OCI-LY7 (cell line): ENCODE data around the gene NRG2. TPM values are rescaled to one million over a fixed set of nuclear protein-coding genes. Genes with fewer than 3 reads are reported as not detected.

Source experiments
- BruUV-seq: library from RNA; stranded (reverse); fragments of 400-500 nt; replicated peaks from 2 replicates; lab custom pipeline; 2021; lab: Mats Ljungman, UMichigan
- CTCF ChIA-PET: fragments of 300-600 bp; sonication (Branson Sonifier 250); formaldehyde crosslinking; loops from one replicate; lab custom pipeline; 2022; ENCODE audit warnings: antibody characterized with exemption; ENCODE audit not compliant: unreplicated experiment; lab: Charles Lee
- POLR2A ChIA-PET: fragments of 300-600 bp; sonication (Branson Sonifier 250); formaldehyde crosslinking; loops from one replicate; lab custom pipeline; 2022; ENCODE audit warnings: antibody characterized with exemption; lab: Charles Lee
- DNase-seq: peaks from one replicate; pipeline ENCODE4 v3.0.0-alpha.2; 2015; ENCODE audit warnings: low spot score
- H2AFZ ChIP-seq: fragments of 200-600 bp; sonication (generic), shearing (Covaris generic); 2 replicates; pipeline ENCODE4 v1.6.1; 2014; ENCODE audit warnings: mild to moderate bottlenecking, antibody characterized with exemption, low read length, moderate library complexity
- H3K27ac ChIP-seq: fragments of 200-600 bp; sonication (generic); 2 replicates; pipeline ENCODE4 v1.5.1; 2014; ENCODE audit warnings: mixed run types, low read depth, mild to moderate bottlenecking, moderate library complexity, low read length, inconsistent platforms; ENCODE audit not compliant: poor library complexity, severe bottlenecking
- H3K36me3 ChIP-seq: fragments of 200-600 bp; sonication (generic); 2 replicates; pipeline ENCODE4 v1.6.1; 2014; ENCODE audit warnings: mild to moderate bottlenecking, antibody characterized with exemption, low read length, moderate library complexity, mixed read lengths; ENCODE audit not compliant: insufficient read depth
- H3K4me1 ChIP-seq: fragments of 200-600 bp; sonication (generic); 2 replicates; pipeline ENCODE4 v1.5.1; 2014; ENCODE audit warnings: mild to moderate bottlenecking, low read length; ENCODE audit not compliant: insufficient read depth, poor library complexity, severe bottlenecking
- H3K4me2 ChIP-seq: fragments of 200-600 bp; sonication (generic); 2 replicates; pipeline ENCODE4 v1.6.1; 2014; ENCODE audit warnings: mild to moderate bottlenecking, low read length
- H3K4me3 ChIP-seq: fragments of 200-600 bp; sonication (generic); 2 replicates; pipeline ENCODE4 v1.5.1; 2014; ENCODE audit warnings: mild to moderate bottlenecking, low read depth, low read length; ENCODE audit not compliant: poor library complexity, severe bottlenecking
- H3K79me2 ChIP-seq: fragments of 200-600 bp; sonication (generic); 2 replicates; pipeline ENCODE4 v1.6.1; 2016; ENCODE audit warnings: low read depth, mild to moderate bottlenecking, low read length, moderate library complexity, mixed read lengths; ENCODE audit not compliant: insufficient read depth
- H3K9me2 ChIP-seq: fragments of 200-600 bp; sonication (generic); 2 replicates; pipeline ENCODE4 v1.6.1; 2016; ENCODE audit warnings: mild to moderate bottlenecking, low read length, mixed read lengths; ENCODE audit not compliant: insufficient read depth
- H3K9me3 ChIP-seq: fragments of 200-600 bp; sonication (generic); 2 replicates; pipeline ENCODE4 v1.6.1; 2014; ENCODE audit warnings: mild to moderate bottlenecking, mixed run types, low read length, mixed read lengths
- H4K20me1 ChIP-seq: fragments of 200-600 bp; sonication (generic); 2 replicates; pipeline ENCODE4 v1.6.1; 2014; ENCODE audit warnings: mild to moderate bottlenecking, antibody characterized with exemption, low read length, moderate library complexity, mixed read lengths; ENCODE audit not compliant: insufficient read depth
- CTCF ChIP-seq: fragments of 200-600 bp; sonication (generic); conservative IDR thresholded peaks from 2 replicates; pipeline ENCODE4 v1.5.1; 2014; ENCODE audit warnings: mild to moderate bottlenecking, antibody characterized with exemption, low read length, moderate library complexity, mixed read lengths
- EZH2phosphoT487 ChIP-seq: fragments of 200-600 bp; sonication (generic); IDR thresholded peaks from 2 replicates; pipeline ENCODE4 v1.6.1; 2018; ENCODE audit warnings: low read depth, borderline replicate concordance, mild to moderate bottlenecking, mixed run types, antibody characterized with exemption, low read length, moderate library complexity, mixed read lengths
- intact Hi-C: fragments of 100-400 bp; cut with micrococcal nuclease; formaldehyde crosslinking; loops from one replicate; pipeline ENCODE4 v1.10.0; 2022; ENCODE audit not compliant: unreplicated experiment
- total RNA-seq, 2 experiments: library from RNA; depleted of rRNA in 1 of 2; stranded (reverse); fragments of >200 nt in 1 of 2; shearing (Covaris generic) in 1 of 2; gene quantifications; 2 replicates each; pipeline ENCODE4 v1.2.3, GENCODE V29; 2014 to 2022

The NRG2 gene
- total RNA-seq, 2 experiments from 2014 or later = 1.7 TPM; not detected in 1

DNA sequence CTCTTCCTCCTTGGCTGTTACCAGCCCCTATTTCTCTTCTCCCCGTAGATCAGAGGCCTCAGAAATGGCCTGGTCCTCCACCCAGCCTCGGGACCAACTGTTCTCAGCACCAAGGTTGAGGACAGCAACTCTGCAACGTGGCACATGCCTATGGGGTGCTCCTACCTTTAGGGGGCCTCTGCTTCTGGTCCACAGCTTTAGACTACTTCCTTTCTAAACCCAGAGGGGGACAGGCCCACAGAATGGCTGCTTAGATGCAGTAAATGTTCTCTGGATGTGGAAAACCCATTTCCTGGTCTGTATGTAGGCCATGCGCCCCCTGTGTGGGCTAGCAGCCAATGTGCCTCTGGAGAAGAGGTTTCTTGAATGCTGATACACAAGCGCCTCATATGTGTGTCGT is 68.4 kb downstream of the NRG2 start:
- Histone ChIP-seq H3K36me3 (no peaks in the 10 kb centered on the region), H3K79me2 (no peaks in the 10 kb centered on the region), H3K4me1 (no peaks in the 10 kb centered on the region), H3K27ac (no peak overlapping the region), H4K20me1 (no peaks in the 10 kb centered on the region), H3K9me2 (no peaks in the 10 kb centered on the region), H3K4me2 (no peak overlapping the region), H2AFZ (no peak overlapping the region), H3K9me3 (no peaks in the 10 kb centered on the region), H3K4me3 (no peak overlapping the region)
- intact Hi-C loops = no loop called here
- no TSS peak for BruUV-seq
- no peak for TF ChIP-seq EZH2phosphoT487
- no peak for TF ChIP-seq CTCF
- ChIA-PET POLR2A (no interaction called here), CTCF (no interaction called here)
- DNase-seq = no peak

- Histone ChIP-seq H3K4me2 (no peak overlapping the region), H3K4me3 (no peak overlapping the region), H3K79me2 (no peaks in the 10 kb centered on the region), H3K9me2 (no peaks in the 10 kb centered on the region), H3K4me1 (no peaks in the 10 kb centered on the region), H3K36me3 (no peaks in the 10 kb centered on the region), H4K20me1 (no peaks in the 10 kb centered on the region), H3K27ac (no peak overlapping the region), H2AFZ (no peak overlapping the region), H3K9me3 (no peaks in the 10 kb centered on the region)
- DNase-seq = no peak
- no TSS peak for BruUV-seq
- ChIA-PET POLR2A (no interaction called here), CTCF (interaction anchor here (0.8 kb wide), 1 partner anchor 11 kb away, joined by 3 read pairs; no protein-coding TSS in a partner anchor)
- intact Hi-C loops = no loop called here
- TF ChIP-seq EZH2phosphoT487 (no peak), CTCF (no peak)
These were observed 71.8 kb downstream of the NRG2 start for GRCh38 chr5:139971202-139971725.

DNA sequence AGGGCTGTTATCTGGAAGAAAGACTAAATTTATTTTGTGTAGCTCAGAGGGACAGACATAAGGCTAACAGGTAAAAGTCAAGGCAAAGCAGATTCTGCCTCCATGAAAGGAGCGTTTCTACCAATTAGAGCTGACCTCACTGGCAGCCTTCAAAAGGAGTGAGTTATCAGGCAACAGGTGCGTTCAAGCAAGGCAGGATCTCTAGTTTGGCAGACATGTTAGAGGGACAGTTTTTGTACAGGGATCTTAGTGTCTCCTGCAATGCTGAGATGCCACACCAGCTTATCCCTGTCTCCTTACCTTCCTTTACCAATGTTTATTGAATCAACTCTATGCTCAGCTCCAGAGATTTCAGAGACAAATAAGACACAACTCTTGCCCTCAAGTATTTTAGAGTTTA is 73.8 kb downstream of the NRG2 start:
- H3K9me2 ChIP-seq = no peaks in the 10 kb centered on the region
- no peaks in the 10 kb centered on the region for H3K4me1 ChIP-seq
- DNase-seq = no peak
- no peak overlapping the region for H2AFZ ChIP-seq
- no peak overlapping the region for H3K4me2 ChIP-seq
- H3K27ac ChIP-seq = no peak overlapping the region
- ChIA-PET POLR2A (interaction anchor here (0.5 to 0.6 kb wide), 2 partner anchors 138 to 205 kb away, joined by 4 to 9 read pairs; no protein-coding TSS in a partner anchor), CTCF (interaction anchor here (0.6 to 2.6 kb wide), 5 partner anchors 13 to 190 kb away, joined by 3 to 13 read pairs (median 3); no protein-coding TSS in a partner anchor)
- H3K79me2 ChIP-seq = no peaks in the 10 kb centered on the region
- intact Hi-C loops = loop anchor here (2.0 to 5.0 kb wide), 2 partner anchors 183 to 188 kb away; no protein-coding TSS in a partner anchor
- no peaks in the 10 kb centered on the region for H3K9me3 ChIP-seq
- H3K4me3 ChIP-seq = no peak overlapping the region
- no TSS peak for BruUV-seq
- no peaks in the 10 kb centered on the region for H3K36me3 ChIP-seq
- no peaks in the 10 kb centered on the region for H4K20me1 ChIP-seq
- TF ChIP-seq EZH2phosphoT487 (no peak), CTCF (no peak)
